Erythroblast (primary cell): Measurements from ENCODE around the gene TCF15.

ENCODE experiments used
- GATA1 ChIP-seq: IDR thresholded peaks from 2 replicates; pipeline ENCODE4 v1.6.1; 2011; ENCODE audit warnings: low read depth, mild to moderate bottlenecking, control low read depth, low read length, moderate library complexity
- POLR2A ChIP-seq: IDR thresholded peaks from 2 replicates; pipeline ENCODE4 v1.6.1; 2011; ENCODE audit warnings: mild to moderate bottlenecking, low read length

DNA sequence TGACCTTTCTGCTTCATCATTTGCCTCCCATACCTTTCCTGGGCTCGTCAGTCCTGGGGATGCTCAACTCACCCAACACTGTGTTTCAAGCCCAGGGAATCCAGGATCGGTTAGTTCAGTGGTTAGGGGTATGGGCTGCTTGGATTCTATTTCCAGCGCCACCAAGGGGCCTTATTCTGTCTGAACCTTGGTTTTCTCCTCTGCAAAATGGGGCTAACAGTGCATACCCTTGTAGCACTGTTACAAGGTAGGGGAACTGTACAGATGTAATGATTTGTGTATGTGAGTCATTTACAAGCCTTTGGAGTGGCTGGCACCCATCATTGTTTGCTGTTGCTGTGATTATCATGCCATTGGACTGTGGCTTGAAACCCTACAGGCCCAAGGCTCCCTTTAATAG is 52.0 kb downstream of the TCF15 start:
- TF ChIP-seq POLR2A (no peak), GATA1 (no peak)
